NCI-H1105 (cell line): ENCODE measurements around the gene MAST4.
A peak's percentile ranks its signal among the peaks of the same experiment; 100 is the strongest.

Experiments used
- DNase-seq: peaks from one replicate; lab custom pipeline; 2025; lab: John Stamatoyannopoulos, UW

The MAST4 gene

DNA sequence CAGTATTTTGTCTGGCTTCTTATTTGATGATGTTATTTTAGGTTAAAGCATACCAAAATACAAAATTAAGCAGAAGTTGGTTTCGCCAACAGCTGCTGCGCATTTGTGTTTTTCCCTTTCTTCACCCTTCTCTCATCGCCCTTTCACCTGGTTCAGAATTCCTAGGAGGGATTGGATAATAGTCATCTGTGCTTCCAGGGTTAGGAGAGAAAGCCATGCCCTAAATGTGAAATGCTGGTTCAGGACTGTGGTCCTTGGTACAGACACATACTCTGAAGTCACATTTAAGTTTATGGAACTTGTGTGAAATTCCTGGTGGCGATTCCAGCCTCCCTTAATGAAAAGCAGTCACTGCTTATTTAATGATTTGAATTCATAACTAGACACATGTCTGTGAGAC lies 7.7 kb downstream of the MAST4 start:
- DNase-seq = no peak

DNA sequence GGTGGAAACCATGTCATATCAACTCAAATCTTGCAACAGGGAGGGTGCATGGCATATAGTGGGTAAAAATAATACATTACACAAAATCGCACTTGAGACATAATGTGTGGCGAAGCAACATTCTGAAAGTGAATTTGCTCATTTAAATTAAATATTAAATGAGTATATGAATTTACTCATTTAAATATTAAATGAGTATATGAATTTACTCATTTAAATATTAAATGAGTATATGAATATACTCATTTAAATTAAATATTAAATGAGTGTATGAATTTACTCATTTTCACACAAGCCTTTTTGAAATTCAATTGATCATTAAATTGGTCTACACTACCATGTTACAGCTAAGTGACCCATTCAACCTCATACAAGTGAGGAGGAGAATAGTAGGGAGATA lies 10.5 kb downstream of the MAST4 start:
- no peak for DNase-seq

DNA sequence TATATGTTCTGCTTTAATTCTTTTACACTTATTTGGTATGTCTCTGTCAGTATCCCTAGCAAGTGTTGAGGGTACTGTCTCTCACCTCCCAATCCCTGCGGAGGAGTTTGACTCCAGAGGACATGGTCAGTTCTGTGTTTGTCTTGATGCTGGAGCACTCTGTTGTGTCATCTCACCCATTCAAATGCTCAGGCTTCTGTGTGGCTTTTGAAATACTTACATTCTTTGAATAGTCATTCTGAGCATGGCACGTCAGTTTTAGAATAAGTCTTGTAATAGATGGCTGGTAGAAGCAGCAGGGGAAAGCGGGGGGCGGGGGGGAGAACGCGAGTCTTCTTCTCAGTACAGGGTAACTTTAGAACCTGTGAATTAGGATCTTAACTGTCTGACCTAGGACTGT lies 12.3 kb downstream of the MAST4 start:
- DNase-seq = no peak

DNA sequence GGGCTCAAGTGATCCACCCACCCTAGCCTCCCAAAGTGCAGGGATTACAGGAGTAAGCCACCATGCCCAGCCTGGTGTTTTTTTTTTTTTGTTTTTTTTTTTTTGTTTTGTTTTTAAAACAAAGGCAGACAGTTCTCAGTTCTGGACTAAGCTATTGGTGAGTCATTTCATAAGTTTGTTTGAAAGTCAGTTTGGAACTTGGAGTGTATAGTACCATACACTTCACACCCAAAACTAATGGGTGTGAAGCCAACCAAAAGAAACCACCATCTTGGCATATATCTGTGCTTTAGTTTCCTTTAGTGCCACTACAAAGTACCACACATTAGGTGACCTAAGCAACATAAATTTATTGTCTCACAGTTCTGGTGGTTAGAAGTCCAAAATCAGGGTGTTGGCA lies 13.4 kb downstream of the MAST4 start:
- DNase-seq = no peak

DNA sequence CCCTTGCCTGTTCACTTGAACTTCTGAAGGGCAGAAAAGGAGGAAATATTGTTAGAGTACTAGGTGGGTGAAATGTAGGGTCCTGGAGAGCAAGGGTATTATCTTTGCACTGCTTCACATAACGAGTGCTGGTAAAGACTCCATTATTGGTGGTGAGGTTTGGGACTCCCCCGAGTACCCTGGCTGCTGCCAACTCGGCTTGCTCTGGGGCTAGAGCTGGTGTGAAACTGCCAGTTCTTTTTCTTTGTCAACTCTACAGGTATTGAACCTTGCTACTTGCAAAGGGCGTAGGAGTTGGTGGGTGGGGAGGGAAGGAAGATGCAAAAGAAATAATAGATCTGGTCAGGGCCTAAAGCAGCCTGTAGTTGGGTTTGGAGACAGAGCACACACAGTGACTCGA lies 16.0 kb downstream of the MAST4 start:
- DNase-seq = no peak

DNA sequence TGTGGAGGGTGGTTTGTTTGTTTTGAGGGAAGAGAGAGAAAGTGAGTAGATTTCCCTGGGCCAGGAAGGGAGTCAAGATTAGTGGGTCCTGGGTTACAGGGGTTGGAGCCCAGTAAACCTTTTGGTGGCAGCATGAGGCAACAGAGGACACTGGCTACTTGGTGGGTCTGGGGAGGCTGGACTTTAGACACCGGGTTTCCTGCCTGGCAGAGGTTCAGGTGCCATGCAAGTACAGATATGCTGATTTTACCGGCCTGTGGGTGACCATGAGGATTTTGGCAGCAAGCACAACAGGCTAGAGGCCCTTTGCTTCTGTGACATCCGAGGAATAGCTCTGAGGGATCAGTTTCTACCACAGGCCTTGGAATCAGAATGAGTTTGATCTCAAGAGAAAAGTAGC lies 18.9 kb downstream of the MAST4 start:
- DNase-seq = no peak

DNA sequence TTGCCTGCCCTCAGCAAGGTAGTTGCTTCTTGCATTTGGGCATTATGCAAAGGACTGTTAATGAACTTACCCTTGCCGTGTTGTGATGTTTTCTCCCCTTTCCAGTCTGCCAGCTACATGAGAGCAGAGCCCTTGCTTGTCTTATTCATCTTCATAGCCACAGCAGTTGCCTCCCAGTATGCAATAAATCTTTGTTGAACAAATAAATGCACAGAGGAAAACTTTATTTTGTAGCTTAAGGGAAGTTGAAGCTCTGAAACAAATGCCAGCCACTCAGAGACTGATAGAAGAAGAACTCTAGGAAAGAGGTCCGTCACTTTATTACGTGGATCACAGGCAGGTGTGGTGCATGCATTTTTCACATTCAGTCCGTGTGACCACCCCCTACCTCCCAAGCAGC lies 19.7 kb downstream of the MAST4 start:
- DNase-seq = no peak

DNA sequence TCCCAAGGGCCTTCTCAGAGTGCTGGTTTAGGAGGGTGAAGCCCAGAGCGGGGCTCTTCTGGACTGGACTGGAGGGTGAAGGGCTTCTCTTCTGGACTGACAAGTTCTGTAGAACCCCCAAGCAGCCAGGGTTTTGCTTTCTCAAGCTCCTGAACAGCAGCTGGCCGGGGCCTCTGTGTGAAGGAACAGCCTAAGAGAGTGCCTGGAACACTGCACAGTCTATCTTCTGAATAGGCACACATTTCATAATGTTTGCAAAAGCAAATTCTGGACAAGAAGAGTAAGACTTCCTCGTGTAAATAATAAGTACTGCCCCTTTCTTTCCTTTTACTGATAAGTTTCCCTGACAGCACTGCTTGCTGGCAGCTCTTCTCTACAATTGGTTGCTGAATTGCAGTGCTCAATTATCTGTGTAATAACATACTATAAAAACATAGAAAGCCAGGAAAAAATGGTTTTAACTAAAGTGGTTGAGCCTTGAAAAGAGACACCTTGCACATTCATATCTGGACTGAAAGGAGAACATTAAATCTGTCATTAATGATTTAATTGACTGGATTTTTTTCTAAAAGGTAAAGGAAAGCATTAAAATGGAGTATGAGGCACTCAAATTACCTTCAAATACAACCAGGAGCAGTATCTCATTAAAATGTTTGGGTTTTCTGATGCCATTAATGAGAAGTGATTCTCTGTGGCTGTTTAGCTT lies 20.5 kb downstream of the MAST4 start:
- DNase-seq = no peak

DNA sequence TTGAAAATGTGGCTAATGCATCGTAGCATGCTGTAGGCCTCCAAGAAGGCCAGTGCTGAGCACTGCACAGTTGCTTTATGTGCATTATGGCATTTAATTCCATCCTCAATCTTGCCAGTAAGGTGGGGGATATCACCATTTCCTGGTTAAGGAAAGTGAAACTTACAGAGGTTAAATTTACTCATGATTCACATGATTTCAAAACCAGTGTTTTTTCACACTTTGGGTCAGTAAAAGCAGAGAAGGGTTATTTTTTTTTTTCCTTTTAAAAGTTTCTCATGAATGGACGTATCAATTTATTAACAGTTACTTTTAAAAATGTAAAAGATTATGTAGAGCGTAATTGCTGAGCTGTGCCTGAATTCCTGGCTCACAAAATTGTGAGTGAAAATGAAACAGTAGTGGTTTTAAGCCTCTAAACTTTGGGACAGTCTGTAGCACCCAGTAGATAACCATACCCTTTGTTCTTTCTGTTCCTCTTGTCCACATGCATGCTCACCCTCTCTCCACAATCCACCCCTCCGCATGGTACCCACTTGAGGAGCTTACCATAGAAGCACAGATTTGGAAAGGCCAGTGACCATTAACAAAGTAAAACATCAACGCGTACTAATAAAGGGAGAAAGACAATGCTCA lies 21.2 kb downstream of the MAST4 start:
- no peak for DNase-seq

DNA sequence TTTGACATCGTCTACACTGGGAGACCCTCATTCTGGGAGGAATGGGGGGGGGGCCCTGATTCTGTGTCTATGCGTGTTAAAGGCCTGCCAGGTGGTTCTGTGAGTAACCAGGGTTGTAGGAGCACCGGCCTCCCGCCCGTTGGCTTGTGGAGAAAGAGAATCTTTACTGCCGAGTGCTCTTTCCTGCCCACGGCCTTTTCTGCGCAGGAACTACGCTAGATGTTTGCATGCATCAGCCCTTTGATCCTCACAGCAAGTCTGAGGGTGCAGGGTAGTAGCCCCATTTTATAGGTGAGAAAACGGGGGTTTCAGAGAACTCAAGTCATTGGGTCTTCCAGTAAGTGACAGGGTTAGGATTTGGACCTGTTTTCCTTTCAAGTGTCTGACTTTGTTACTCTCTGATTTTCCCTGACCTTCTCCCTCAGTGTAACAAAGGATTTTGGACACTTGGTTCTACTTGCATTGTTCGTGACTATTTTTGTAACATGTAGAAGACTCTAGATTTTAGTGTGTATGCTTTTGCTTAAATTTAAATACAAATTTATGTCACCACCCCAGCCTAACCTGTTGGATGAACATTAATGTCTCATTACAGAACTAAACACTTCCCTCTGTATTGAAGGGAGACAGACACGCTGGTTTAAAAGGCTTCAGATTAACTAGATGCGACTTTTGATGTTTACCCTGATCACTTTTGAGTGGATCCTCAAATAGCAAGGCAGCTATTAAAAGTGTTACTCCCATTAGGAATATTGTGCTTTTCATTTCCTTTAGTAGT lies 22.0 kb downstream of the MAST4 start:
- no peak for DNase-seq

DNA sequence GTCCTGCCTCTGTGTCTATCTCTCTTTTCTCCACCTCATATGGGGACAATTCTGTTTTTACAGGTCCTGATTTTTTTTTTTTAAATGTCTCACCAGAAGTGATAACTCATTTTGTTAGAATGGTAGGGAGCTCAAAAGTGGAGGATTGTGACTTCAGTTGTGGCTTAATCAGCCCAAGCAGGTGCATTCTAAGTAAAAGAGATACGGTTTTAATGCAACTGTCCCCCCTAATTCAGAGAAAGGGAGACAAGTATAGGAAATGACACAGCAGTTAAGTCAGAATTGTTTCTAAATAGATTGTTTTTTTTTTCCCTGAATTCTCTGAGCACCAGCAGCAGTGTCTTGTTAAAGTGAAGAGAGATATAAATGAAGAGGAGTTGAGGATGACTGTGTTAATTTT lies 24.5 kb downstream of the MAST4 start:
- no peak for DNase-seq

DNA sequence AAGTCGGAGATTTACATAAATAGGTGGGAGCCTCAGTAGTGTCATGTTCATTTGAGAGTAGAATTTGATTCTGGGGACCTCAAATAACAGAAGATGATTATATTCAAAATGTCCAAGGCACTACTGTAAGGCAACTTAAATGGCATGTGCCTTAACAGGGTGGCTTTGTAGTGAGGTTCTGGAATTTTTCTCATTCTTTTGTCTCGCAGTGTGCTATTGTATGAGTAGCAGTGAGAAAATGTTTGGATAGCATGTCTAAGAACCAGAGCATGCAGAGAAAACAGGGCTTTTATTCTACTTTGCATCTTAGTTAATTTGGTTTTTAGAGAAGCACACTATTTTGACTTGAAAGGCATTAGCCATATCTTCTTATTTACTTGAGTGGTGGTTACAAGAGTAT lies 25.0 kb downstream of the MAST4 start:
- no peak for DNase-seq

DNA sequence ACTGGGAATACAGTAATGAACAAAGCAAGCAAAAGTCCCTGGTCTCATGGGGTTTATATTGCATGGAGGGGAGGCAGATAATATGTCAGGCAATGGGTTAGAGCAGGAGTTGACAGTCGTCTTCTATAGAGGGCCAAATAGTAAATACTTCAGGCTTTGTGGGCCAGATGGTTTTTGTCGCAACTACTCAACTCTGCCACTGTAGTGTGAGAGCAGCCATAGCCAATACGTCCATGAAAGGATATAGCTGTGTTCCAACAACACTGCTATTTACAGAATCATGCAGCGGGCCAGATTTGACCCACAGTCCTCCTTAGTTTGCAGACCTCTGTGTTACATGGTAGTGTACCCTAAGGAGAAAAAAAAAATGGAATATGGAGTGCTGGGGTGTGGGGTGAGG lies 25.5 kb downstream of the MAST4 start:
- DNase-seq = no peak

DNA sequence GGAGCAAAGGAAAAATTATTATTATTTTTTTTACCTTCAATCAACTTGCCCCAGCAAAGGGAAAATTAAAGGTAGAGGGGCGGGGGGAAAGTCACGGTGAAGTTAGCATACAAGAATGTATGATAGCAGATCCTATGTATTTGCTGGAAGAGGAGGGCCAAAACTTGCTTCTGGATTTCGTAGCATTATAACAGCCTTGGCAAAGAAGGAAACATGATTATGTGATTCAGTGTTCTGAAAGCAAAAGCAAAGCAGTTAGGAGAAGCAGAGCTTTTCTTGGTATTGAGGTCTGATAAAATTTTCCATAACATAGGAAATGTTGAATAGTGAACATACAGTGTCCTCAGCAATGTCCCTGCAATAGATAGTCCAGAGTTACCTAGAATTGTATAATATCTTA lies 32.4 kb downstream of the MAST4 start:
- DNase-seq = no peak

DNA sequence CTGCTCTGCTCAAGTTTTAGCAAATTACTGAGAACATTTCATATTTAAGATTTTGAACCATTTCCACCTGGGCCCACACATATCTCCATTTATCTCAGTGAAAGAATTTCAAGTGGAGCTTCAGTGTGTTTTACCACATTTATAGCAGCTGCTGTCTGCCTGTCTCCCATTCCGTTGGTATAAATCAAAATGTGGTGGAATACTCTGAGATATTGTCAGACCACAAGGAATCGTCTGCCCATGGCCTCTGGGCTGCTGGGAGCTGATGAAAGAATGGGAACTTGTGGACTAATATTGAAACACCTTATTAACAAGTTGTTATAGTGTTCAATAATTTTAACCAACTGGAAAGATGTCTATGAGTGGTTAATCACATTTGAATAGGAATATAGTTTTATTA lies 33.3 kb downstream of the MAST4 start:
- DNase-seq = no peak

DNA sequence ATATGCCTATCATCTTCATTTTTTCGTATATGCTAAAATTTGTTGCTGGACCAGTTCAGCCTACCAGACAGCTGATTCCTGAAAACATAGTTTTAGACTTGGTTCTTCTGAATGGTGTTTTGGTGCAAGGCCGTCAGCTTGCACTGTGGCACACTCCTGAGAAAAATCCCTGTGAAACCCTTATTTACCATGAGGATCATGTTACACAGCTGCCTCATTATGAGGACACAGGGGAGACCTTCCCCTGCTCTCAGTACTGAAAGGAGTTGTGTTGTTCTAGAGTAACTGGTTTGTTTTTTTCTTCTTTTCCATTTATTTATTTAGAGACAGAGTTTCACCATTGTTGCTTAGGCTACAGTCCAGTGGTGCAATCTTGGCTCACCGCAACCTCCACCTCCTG lies 37.6 kb downstream of the MAST4 start:
- DNase-seq = peak; percentile 14

DNA sequence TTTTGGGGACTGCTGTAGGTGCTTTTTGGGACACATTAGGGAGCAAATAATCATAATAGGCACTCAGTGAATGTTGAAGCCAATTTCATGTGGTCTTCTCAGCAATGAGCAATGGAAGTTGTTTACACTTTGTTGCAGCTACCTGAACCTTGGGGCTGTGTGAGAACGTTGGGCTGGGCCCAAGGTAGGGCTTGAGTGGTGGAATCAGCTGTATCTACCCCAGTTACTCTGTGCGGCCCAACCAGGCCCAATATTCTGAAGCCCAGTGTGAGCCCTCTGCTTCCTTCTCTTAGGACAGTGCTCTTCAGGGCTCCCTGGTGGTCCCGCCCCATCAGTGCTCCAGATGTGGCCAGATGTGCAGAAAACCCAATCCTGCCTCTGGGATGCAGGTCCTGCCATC lies 38.4 kb downstream of the MAST4 start:
- DNase-seq = no peak

DNA sequence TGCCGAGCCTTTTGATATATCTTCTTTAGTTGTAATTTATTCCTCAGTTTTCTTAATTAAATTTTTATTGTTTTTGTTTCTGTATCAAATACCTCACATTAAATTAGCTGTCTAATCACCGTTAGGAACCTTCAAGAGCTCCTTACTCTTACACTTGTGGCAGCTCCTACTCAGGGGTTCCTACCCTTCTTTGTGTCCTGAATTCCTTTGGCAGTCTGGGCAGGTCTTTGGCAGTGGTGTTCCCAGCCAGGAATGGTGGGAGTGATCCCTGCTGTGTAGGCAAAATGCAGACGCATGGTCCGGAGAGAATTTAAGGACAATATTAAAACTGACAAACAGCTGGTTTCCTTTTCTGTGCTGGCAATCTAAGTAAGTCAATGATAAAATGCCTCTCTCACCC lies 41.8 kb downstream of the MAST4 start:
- DNase-seq = no peak

DNA sequence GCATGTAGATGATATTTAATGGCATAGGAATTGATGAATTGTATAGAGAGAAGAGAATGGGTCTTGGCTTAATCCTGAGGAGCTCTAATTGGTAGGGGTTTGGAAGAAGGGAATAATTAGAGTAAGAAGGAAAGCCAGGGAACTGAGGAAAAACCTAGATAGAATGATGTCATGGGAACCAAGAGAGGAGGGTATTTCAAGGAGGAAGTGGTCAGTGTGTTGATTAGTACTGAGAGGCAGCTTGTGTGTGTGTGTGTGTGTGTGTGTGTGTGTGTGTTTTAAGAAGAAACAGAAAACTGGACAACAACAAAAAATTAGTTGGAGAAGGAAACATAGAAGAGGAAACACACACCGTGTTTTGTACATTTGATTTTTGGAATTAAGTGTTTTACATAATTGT lies 42.8 kb downstream of the MAST4 start:
- no peak for DNase-seq

DNA sequence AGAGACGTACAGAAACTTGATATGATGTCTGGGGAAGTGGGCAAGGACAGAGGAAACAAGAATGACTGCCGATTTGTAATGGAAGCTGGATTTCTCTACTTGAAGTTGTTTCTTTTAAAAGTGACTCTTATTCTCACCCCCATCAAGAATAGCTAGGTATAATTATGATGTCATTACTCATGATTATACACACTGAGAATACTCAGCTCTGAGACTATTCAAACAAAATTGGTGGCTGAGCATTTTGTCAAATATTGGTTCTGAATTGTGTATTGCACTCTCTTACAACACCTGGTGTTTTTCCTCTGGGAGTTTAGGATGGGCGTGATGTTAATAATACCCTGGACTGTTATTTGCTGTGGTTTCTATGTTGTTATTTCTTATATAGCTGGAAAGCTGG lies 46.3 kb downstream of the MAST4 start:
- peak; percentile 36 for DNase-seq

DNA sequence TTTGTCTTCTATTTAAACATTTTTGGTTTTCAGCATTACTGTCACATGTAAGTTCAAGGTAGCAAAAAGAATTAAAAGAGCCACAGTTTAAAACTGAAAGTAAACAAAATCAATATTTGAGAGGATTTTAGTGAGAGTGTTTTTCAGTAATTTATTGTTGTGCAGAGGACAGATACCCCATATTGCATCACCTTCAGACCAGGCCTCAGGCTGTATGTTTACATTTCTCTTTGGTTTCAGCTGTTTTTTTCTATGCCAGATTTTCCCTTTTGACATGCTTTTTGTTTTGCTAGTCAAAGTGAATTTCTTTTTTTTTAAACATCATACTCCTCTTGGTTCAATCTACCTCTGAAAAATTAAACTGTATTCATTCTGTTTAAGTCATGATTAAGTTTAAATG lies 47.2 kb downstream of the MAST4 start:
- no peak for DNase-seq

DNA sequence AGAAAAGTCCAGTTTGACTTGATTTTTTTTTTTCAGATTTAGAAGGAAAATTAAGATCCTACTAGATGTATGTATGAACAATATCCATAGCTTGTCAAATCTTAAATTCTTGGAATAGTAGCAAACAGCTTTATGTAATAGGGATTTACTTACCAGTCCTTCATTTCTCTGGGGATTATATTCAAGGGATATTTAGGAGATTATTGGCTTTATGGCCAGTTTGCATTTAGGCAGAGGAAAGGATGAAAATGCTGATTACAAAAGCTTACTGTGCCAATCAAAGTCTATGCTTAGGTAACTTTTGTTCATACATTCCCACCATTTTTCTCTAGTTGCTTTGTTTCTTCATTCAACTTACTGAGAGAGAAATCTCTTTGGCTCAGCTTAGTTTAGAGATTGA lies 47.9 kb downstream of the MAST4 start:
- no peak for DNase-seq

DNA sequence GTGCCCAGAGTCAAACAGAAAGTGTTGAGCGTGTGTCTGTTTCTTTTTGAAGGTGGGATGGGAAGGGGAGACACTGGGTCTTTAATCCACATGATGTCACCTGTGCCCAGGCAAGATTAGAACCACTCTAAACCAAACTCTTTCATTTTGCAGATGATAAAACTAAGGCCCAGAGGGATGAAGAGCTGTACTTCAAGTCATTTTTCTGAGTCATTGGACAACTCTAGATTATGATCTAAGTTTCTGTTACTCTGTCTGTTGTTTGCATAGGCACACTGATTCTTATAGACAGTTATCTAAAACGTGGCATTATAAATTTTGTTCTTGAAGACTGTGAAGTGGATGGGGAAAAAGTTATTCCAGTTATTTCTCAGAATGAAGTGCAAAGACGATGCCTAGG lies 48.8 kb downstream of the MAST4 start:
- DNase-seq = no peak

DNA sequence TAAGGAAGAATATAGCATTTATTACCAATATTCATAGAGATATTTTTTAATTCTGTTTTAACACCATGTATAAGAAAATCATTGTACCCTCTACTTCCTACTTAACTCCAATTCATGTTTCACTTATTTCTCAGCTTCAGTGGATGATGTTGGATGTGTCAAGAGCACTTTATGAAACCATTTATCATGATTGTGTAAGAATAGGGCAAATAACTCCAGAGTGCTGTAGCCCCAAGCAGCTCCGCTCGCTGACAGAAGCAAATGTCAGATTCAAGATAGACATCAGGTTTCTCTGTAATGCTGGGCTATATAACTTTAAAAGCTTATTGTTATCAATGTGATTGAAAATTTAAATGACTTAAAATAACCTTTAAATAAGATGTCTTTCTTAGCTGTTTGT lies 50.4 kb downstream of the MAST4 start:
- no peak for DNase-seq
